Kasumi-1 (cell line): ENCODE data around the gene HTRA3.

Experiments used
- DNase-seq, 2 experiments: peaks; one replicate each; lab custom pipeline; 2025; lab: John Stamatoyannopoulos, UW

Gene HTRA3

DNA sequence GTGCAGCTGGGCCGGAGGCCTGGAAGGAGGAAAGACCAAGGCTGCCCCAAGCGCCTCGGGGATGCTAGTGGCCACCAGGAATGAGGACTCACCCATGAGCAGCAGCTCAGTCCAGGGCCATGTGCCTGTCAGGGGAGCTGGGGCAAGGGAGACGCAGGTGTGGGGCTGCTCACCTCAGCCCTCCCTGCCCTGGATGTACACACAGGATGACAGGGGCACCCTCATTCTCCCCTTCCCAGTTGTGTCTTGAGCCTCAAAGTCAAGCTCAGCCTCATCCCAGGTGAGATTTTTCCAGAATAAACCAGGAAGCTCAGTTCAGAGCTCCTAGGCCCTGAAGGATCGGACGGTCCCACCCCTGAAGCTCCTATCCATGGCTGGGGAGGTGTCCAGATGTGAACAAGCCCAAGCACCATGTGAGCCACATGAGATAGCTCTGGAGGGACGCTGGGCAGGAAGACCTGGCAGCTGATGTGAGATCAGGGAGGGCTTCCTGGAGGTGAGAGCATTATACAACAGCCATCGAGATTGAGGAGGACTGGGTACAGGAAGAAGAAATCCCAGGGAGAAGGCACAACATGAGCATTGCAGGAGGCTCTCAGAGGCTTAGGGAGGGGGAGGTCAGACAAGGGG is 23.0 kb downstream of the HTRA3 start:
- no peak for DNase-seq

DNA sequence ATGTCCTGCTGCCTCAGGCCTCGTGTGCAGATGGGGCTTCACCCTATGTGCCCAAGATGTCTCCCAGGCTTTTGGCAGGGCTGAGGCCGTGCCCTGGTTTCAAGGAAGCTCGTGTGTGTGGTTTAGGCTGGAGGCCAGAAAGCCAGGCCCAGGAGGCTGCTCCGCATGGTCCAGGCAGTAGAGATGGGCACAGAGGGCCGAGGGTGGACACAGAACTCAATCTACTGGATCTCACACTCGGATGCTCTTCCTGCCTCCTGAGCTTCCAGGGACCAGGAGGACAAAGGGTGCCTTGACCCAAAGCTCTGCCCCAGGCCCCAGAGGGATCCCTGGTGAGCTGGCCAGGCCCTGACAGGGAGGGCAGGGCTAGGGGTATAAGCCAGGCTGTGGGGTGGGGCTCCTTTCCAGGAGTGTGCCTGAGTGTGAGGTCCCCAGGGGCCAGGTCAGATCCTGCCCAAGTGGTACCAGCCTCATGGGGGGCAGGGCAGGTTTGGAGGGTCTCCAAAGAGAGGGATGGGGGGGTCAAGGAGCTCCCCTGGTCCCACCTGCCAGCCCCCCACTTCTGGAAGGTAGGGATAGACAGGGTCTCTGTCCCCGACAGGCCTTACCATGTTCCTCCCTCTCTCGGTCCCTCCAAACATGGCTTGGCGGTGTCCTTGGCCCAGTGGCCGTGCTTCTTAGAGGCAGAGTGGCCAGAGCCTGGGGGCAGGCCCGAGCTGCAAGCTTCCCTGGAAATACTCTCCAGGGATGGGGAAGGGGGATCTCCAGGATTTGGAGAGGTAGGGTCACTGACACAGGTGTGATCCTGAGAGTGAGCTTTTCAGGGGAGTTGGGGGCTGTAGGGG is 23.8 kb downstream of the HTRA3 start:
- DNase-seq = no peak

DNA sequence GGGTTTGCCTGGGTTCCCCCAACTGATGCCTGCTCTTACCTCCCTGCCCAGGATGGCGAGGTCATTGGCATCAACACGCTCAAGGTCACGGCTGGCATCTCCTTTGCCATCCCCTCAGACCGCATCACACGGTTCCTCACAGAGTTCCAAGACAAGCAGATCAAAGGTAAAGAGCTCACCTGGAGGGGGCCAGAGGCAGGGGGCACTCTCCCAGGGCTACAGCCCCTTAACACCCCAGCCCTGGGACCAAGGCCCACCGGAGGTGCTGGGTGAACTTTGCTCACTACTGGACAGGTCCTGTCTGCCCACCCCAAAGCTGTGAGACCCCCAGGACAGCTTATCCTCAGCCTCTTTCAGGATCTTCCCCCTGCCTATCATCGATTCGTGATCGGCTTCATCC is 24.5 kb downstream of the HTRA3 start:
- DNase-seq = no peak

DNA sequence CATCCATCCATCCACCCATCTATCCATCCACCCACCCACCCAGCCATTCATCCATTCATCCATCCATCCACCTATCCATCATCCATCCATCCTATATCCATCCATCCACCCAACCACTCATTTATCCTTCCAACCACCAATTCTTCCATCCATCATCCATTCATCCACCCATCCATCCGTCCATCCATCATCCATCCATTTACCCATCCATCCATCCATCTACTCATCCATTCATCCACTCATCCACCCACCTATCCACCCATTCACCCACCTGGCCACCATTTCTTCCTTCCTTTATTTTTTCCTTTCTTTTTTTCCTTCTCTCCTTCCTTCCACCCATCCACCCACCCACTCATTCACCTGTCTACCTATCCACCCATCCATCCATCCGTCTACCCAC is 25.2 kb downstream of the HTRA3 start:
- no peak for DNase-seq

DNA sequence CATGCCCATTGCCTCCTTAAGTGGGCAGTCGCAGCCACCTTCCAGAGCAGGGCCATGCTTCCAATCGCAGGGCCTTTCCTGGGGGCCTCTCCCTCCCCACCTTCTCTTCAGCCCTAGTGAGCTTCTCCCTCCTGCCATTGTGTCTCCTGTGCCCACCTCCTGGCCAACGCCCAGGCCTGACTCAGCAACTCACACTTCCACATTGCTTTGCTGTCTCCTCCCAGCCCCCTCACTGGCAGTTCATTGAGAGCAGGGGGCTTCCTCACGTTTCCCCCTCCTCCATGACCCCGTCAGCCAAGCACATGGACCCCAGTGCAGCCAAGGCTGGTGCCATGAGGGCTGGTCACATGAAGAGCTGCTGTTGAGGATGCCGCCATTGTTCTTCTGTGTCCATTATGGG is 25.9 kb downstream of the HTRA3 start:
- DNase-seq = no peak

DNA sequence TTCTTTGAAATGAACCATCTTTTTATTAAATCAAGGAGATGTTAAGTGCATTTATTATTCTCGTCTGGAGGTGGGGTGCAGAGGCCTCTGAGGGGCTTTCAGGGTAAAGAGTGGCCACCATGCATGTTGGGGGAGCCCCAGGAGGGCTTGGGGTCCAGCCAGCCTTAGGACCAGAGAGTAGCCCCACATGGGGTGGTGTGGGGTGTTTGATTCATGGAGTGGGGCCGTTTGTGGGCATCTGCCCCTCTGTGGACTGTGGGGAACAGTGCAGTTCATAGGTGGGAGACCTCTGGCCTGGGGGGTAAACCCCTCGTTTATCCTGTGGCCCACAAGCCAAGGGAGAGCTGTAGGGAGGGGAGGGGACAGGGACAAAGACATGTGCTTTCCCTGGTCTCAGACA is 26.9 kb downstream of the HTRA3 start:
- DNase-seq = no peak

DNA sequence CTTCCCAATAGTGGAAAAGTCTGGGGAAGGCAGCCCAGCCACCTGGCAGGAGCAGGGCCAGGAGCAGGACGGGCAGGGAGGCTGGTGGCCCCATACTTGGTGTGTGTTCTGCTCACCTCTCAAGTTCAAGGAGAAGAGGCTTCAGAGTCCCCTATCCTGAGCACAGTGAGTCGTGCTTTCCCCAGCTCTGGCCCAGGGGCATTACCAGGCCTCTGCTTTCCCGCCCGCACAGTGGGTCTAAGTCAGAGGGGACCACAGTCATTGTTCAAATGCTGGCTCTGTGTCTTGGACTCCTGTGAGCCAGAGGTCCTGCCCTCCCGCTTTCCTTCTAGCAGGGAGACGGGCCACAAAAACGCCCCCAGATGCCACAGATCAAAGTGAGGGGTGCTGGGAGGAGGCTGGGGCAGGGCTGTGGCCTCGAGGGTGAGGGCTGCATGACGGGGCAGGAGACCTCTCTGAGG is 27.6 kb downstream of the HTRA3 start:
- DNase-seq = no peak

DNA sequence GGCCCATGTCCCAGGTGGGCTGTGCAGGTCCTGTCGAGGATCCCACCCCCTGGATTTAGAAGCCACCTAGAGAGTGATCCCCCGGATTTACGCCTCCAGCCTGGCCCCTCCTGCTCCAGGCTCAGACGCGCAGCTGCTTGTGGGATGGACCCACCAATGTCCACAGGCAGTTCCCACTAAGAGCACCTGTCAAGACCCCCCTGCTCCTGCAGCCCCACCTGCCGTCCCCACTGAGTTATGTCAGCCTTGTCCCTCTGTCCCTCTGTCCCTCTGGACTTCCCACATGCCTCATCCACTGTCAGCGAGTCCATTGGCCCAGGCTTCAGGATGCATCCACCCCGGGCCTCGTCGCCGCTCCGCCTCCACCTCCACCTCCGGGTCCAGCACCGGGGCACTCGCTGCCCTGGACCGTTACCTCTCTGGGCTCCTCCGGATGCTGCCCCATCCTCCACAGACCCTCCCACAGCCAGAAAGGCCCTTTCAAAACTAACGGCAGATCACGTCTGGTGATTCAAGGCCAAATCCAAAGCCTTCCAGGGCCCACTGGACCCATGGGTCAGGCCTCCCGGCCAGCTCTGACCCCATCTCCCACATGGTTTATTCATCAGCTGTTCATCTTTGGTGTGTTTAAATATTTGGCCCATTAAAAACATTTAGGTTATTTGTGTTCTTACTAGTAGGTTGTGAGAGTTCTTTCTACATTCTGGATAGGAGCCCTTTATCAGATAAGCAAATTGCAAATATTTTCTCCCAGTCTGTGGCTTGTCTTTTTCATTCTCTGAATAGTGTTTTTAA is 28.3 kb downstream of the HTRA3 start:
- DNase-seq = no peak

DNA sequence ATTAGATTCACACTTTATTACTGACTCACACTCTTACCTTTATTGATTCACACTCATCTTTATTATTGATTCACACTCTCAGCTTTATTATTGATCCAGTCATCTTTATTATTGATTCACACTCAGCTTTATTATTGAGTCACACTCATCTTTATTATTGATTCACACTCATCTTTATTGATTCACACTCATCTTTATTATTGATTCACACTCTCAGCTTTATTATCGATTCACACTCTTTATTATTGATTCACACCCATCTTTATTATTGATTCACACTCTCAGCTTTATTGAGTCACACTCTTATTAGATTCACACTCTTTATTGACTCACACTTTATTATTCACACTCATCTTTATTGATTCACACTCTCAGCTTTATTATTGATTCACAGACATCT is 31.3 kb downstream of the HTRA3 start:
- no peak for DNase-seq

DNA sequence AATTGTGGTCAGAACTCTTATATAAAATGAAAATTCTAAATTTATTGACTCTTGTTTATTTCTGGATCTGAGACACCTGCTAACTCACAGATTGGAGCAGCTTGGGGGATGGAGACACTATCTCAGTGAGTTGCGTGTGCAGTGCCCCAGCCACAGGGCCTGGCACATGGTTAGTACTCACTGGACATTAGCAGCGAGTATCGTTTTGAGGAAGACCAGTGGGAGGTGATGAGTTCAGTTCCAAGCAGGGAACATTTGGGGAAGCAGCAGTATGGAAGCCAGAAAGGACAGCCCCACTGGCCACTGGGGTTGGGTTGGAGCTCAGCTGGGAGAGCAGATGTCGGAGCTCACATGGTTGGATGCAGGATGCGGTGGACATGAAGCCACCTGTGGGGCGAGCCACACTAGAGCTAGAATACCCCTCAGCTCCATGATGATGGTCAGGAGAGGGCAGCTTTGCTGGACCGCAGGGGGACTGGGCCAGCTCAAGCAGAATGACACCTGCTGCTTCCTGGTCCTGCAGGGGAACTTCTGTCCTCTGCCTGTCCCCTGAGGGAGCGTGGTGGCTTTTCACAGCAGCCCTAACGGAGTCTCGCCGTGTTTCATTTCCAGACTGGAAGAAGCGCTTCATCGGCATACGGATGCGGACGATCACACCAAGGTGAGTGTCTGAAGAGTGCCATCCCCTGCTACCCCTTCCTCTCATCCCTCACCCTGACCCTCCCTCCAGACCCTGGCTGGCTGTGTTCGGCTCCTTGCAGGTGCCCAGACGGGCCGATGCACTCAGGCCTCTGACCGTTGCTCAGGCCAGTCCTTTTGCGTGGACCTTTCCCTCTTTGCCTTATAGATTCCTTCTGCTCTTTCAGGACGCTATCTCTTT is 32.5 kb downstream of the HTRA3 start:
- DNase-seq = no peak

DNA sequence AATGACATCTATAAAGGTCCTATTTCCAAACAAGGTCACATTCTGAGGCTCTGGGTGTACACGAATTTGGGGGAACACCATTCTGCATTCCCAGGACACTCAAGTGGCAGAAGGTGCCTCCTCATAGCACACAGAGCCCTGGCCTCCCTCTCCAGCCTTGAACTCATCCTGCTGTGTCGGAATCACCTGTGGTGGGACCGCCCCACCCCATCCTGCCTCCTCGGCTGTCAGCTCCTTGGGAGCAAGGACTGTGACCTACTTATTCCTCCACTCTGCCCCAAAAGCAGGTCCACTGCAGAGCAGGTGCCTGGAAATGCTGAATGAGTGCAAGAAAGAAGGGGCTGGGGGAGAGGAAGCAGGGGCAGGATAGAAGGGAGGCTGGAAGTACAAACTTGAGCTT is 33.5 kb downstream of the HTRA3 start:
- no peak for DNase-seq

DNA sequence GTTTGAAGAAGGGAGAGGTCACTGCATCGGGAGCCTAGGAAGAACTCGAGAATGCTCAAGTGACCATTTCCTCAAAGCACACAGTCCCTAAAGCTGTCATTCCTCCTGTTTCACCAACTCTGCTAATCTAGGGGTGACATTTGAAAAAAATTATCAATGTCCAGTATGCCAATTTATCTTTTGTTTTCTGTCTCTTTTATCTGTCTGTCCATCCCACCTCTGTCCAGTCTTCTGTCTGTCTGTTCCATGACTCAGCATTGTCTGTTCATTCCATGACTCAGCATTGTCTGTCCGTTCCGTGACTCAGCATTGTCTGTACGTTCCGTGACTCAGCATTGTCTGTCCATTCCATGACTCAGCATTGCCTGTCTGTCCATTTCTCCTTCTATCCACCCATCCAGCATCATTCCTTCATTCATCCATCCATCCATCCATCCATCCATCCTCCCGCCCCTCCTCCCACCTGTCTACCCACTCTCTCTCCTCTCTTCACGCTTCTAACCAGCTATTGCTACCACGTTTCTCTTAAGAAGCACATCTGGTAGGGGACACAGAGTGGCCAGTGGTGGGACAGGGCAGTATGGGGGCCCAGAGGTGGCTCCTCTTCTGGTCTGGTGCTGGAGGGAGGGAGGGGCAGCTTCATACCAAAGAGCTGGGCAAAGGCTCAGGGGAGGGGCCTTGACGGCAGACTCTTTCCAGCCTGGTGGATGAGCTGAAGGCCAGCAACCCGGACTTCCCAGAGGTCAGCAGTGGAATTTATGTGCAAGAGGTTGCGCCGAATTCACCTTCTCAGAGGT is 34.1 kb downstream of the HTRA3 start:
- DNase-seq = no peak

DNA sequence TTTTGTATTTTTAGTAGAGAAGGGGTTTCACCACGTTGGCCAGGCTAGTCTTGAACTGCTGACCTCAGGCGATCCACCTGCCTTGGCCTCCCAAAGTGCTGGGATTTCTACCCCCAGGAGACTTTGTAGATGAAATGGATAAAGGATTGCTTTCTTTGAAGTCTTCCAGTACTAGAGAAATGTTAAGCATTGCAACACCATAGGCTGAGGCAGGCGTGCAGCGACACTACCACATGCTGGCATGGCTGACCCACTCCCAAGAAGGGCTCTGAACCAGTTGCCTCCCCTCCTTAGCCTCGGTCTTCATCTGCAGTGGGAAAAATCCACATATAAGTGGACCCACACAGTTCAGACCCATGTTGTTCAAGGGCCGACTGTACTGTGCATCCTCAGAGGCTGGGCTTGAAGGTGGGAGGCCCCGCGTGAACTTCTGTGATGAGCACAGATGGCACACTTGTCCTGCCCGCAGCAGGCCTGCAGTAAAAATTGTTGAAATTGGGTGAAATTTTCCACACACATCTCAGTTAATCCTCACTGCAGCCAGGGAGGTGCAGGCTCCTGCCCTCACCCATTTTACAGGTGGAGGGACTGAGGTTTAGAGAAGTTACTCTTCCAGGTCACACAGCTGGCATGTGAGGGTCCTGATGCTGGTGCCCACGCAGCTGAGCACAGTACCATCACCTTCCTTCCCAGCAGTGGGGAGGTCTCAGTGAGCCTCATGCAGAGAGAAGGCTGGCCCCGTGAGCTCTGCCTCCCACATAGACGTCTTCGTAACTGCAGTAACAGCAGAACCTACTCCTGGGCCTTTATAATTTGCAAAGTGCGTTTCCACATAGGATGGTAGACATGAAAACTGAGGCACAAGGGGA is 35.5 kb downstream of the HTRA3 start:
- DNase-seq = no peak

DNA sequence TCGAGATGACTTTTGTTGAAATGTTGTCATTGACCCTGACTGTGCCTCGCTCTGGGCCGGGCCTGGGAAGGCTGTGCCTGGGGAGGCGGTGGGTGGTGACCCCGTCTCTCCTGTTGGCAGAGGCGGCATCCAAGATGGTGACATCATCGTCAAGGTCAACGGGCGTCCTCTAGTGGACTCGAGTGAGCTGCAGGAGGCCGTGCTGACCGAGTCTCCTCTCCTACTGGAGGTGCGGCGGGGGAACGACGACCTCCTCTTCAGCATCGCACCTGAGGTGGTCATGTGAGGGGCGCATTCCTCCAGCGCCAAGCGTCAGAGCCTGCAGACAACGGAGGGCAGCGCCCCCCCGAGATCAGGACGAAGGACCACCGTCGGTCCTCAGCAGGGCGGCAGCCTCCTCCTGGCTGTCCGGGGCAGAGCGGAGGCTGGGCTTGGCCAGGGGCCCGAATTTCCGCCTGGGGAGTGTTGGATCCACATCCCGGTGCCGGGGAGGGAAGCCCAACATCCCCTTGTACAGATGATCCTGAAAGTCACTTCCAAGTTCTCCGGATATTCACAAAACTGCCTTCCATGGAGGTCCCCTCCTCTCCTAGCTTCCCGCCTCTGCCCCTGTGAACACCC is 36.4 kb downstream of the HTRA3 start:
- no peak for DNase-seq

DNA sequence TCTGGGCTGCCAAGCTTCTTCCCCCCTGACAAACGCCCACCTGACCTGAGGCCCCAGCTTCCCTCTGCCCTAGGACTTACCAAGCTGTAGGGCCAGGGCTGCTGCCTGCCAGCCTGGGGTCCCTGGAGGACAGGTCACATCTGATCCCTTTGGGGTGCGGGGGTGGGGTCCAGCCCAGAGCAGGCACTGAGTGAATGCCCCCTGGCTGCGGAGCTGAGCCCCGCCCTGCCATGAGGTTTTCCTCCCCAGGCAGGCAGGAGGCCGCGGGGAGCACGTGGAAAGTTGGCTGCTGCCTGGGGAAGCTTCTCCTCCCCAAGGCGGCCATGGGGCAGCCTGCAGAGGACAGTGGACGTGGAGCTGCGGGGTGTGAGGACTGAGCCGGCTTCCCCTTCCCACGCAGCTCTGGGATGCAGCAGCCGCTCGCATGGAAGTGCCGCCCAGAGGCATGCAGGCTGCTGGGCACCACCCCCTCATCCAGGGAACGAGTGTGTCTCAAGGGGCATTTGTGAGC is 37.0 kb downstream of the HTRA3 start:
- DNase-seq = no peak

DNA sequence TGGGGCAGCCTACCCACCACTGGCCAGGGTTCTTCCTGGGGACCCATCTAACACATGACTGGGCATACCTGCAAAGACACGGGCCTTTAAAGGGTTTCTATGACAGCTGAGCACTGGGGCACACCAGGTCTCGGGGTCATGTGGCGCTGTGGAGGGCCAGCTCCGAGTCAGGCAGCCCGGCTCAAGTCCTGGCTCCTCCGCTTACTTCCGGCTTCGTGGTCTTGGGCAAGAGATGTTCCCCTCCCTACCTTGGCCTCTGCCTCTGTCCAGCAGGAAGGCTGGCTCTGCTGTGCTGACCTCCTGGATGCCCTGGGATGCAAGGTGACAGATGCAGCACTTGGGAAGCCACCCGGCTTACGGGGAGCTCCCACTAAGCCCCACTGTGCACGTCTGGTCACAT is 37.6 kb downstream of the HTRA3 start:
- DNase-seq = no peak

DNA sequence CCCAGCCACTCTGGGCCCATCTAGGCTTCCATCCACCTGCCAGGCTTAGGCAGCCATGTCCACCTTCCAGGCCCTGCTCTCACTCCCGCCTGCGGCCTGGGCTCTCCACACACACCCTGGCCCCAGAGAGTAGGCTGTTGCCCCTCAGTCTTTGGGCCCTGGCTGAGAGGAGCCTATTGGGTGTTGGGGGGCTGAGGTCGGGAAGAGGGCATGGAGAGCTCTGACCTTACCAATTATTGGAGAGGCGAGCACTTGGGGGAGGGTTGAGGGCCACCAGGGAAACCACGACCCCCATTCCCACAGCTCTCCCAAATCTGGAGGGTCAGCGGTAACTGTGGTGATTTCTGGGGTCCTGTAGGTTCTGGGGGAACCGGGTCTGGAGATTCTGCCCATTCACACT is 38.2 kb downstream of the HTRA3 start:
- DNase-seq = no peak

DNA sequence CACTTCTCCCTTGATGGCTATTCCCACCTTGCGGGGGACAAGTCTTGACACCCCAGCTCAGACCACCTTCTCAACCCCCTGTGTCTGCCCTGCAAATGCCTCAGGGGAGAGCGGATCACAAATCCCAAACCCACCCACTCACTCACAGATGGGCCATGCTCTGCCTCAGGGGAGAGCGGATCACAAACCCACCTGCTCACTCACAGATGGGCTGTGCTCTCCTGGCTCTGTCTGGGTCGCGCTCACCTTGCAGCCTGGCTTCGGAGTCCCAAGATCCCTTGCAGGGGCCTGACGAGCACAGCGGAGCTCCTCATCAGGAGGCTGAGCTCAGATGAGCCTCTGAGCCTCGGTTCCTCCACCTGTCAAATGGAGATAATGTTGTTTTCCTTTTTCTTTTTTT is 38.6 kb downstream of the HTRA3 start:
- no peak for DNase-seq
